ENCODE data around the gene SNED1. TPM values are rescaled to one million over a fixed set of nuclear protein-coding genes. Genes with fewer than 3 reads are reported as not detected.

The SNED1 gene
- total and polyA plus RNA-seq, 2 donors, result 3.2 to 7.1 TPM

GRCh38 chr2:241070811-241071676 lies 72.6 kb downstream of the SNED1 start:
- no peak overlapping the region for H3K4me3 ChIP-seq (ENCODE audit: low read length in 2 of 2)
- peaks cover 6 to 18% of the 10 kb centered on the region in 2 donors for H3K36me3 ChIP-seq (ENCODE audit: control insufficient read depth in 2 of 2, insufficient read depth in 2 of 2, low read length in 1 of 2)
- WGBS, result 89% methylated on average over 31 of the region's 31 CpGs
- no peaks in the 10 kb centered on the region for H3K9me3 ChIP-seq (ENCODE audit: control insufficient read depth in 2 of 2, insufficient read depth in 1 of 2, low read length in 1 of 2)
- H3K27ac ChIP-seq (ENCODE audit: low read depth in 1 of 2, low read length in 1 of 2), result no peak overlapping the region
- H3K4me1 ChIP-seq (ENCODE audit: control insufficient read depth in 2 of 2, insufficient read depth in 2 of 2, low read length in 2 of 2), result no peaks in the 10 kb centered on the region
- DNase-seq (ENCODE audit: low read depth in 6 of 9, low spot score in 9 of 9), result no peak
- peaks cover 0 to 34% of the 10 kb centered on the region in 2 donors for H3K27me3 ChIP-seq (ENCODE audit: control insufficient read depth in 2 of 2, insufficient read depth in 1 of 2, low read length in 1 of 2)

- H3K36me3 ChIP-seq (ENCODE audit: control insufficient read depth in 2 of 2, insufficient read depth in 2 of 2, low read length in 1 of 2), result peaks cover 6 to 18% of the 10 kb centered on the region in 2 donors
- 97% methylated on average over 25 of the region's 25 CpGs for WGBS
- H3K9me3 ChIP-seq (ENCODE audit: control insufficient read depth in 2 of 2, insufficient read depth in 1 of 2, low read length in 1 of 2), result no peaks in the 10 kb centered on the region
- peaks cover 0 to 31% of the 10 kb centered on the region in 2 donors for H3K27me3 ChIP-seq (ENCODE audit: control insufficient read depth in 2 of 2, insufficient read depth in 1 of 2, low read length in 1 of 2)
- no peak overlapping the region for H3K4me3 ChIP-seq (ENCODE audit: low read length in 2 of 2)
- H3K4me1 ChIP-seq (ENCODE audit: control insufficient read depth in 2 of 2, insufficient read depth in 2 of 2, low read length in 2 of 2), result no peaks in the 10 kb centered on the region
- DNase-seq (ENCODE audit: low read depth in 6 of 9, low spot score in 9 of 9), result no peak
- no peak overlapping the region for H3K27ac ChIP-seq (ENCODE audit: low read depth in 1 of 2, low read length in 1 of 2)
Observed at GRCh38 chr2:241071677-241072111, 73.3 kb downstream of the SNED1 start.

- peaks cover 0 to 28% of the 10 kb centered on the region in 2 donors for H3K27me3 ChIP-seq (ENCODE audit: control insufficient read depth in 2 of 2, insufficient read depth in 1 of 2, low read length in 1 of 2)
- no peaks in the 10 kb centered on the region for H3K4me1 ChIP-seq (ENCODE audit: control insufficient read depth in 2 of 2, insufficient read depth in 2 of 2, low read length in 2 of 2)
- DNase-seq (ENCODE audit: low read depth in 6 of 9, low spot score in 9 of 9), result no peak
- WGBS, result 94% methylated on average over 9 of the region's 9 CpGs
- H3K27ac ChIP-seq (ENCODE audit: low read depth in 1 of 2, low read length in 1 of 2), result no peak overlapping the region
- no peaks in the 10 kb centered on the region for H3K9me3 ChIP-seq (ENCODE audit: control insufficient read depth in 2 of 2, insufficient read depth in 1 of 2, low read length in 1 of 2)
- H3K36me3 ChIP-seq (ENCODE audit: control insufficient read depth in 2 of 2, insufficient read depth in 2 of 2, low read length in 1 of 2), result peaks cover 6 to 18% of the 10 kb centered on the region in 2 donors
- H3K4me3 ChIP-seq (ENCODE audit: low read length in 2 of 2), result no peak overlapping the region
Observed at GRCh38 chr2:241072151-241072550, 73.7 kb downstream of the SNED1 start.

GRCh38 chr2:241072553-241073165 lies 74.2 kb downstream of the SNED1 start:
- WGBS, result 97% methylated on average over 14 of the region's 14 CpGs
- Histone ChIP-seq H3K4me1 (ENCODE audit: control insufficient read depth in 2 of 2, insufficient read depth in 2 of 2, low read length in 2 of 2) (no peaks in the 10 kb centered on the region), H3K36me3 (ENCODE audit: control insufficient read depth in 2 of 2, insufficient read depth in 2 of 2, low read length in 1 of 2) (peaks cover 6 to 18% of the 10 kb centered on the region in 2 donors), H3K9me3 (ENCODE audit: control insufficient read depth in 2 of 2, insufficient read depth in 1 of 2, low read length in 1 of 2) (no peaks in the 10 kb centered on the region), H3K27me3 (ENCODE audit: control insufficient read depth in 2 of 2, insufficient read depth in 1 of 2, low read length in 1 of 2) (peaks cover 0 to 28% of the 10 kb centered on the region in 2 donors), H3K27ac (ENCODE audit: low read depth in 1 of 2, low read length in 1 of 2) (no peak overlapping the region), H3K4me3 (ENCODE audit: low read length in 2 of 2) (no peak overlapping the region)
- no peak for DNase-seq (ENCODE audit: low read depth in 6 of 9, low spot score in 9 of 9)

- H3K4me3 ChIP-seq (ENCODE audit: low read length in 2 of 2), result no peak overlapping the region
- peaks cover 0 to 26% of the 10 kb centered on the region in 2 donors for H3K27me3 ChIP-seq (ENCODE audit: control insufficient read depth in 2 of 2, insufficient read depth in 1 of 2, low read length in 1 of 2)
- H3K27ac ChIP-seq (ENCODE audit: low read depth in 1 of 2, low read length in 1 of 2), result no peak overlapping the region
- no peaks in the 10 kb centered on the region for H3K4me1 ChIP-seq (ENCODE audit: control insufficient read depth in 2 of 2, insufficient read depth in 2 of 2, low read length in 2 of 2)
- WGBS, result 92% methylated on average over 25 of the region's 25 CpGs
- DNase-seq (ENCODE audit: low read depth in 6 of 9, low spot score in 9 of 9), result no peak
- H3K9me3 ChIP-seq (ENCODE audit: control insufficient read depth in 2 of 2, insufficient read depth in 1 of 2, low read length in 1 of 2), result no peaks in the 10 kb centered on the region
- H3K36me3 ChIP-seq (ENCODE audit: control insufficient read depth in 2 of 2, insufficient read depth in 2 of 2, low read length in 1 of 2), result peaks cover 6 to 18% of the 10 kb centered on the region in 2 donors
Observed at GRCh38 chr2:241073166-241074064, 75.0 kb downstream of the SNED1 start.

- H3K27me3 ChIP-seq (ENCODE audit: control insufficient read depth in 2 of 2, insufficient read depth in 1 of 2, low read length in 1 of 2), result peaks cover 0 to 22% of the 10 kb centered on the region in 2 donors
- 95% methylated on average over 16 of the region's 16 CpGs for WGBS
Observed at GRCh38 chr2:241074065-241074818, 75.8 kb downstream of the SNED1 start.

GRCh38 chr2:241074901-241075540 lies 76.6 kb downstream of the SNED1 start:
- H3K4me1 ChIP-seq (ENCODE audit: control insufficient read depth in 2 of 2, insufficient read depth in 2 of 2, low read length in 2 of 2), result no peaks in the 10 kb centered on the region
- no peak overlapping the region for H3K27ac ChIP-seq (ENCODE audit: low read depth in 1 of 2, low read length in 1 of 2)
- DNase-seq (ENCODE audit: low read depth in 6 of 9, low spot score in 9 of 9), result no peak
- no peak overlapping the region for H3K4me3 ChIP-seq (ENCODE audit: low read length in 2 of 2)
- H3K36me3 ChIP-seq (ENCODE audit: control insufficient read depth in 2 of 2, insufficient read depth in 2 of 2, low read length in 1 of 2), result peaks cover 6 to 18% of the 10 kb centered on the region in 2 donors
- WGBS, result 98% methylated on average over 16 of the region's 16 CpGs
- peaks cover 0 to 14% of the 10 kb centered on the region in 2 donors for H3K27me3 ChIP-seq (ENCODE audit: control insufficient read depth in 2 of 2, insufficient read depth in 1 of 2, low read length in 1 of 2)
- H3K9me3 ChIP-seq (ENCODE audit: control insufficient read depth in 2 of 2, insufficient read depth in 1 of 2, low read length in 1 of 2), result no peaks in the 10 kb centered on the region

More at GRCh38 chr2:241074065-241074818, 75.8 kb downstream of the SNED1 start:
- DNase-seq (ENCODE audit: low read depth in 6 of 9, low spot score in 9 of 9), result no peak
- Histone ChIP-seq H3K4me3 (ENCODE audit: low read length in 2 of 2) (no peak overlapping the region), H3K9me3 (ENCODE audit: control insufficient read depth in 2 of 2, insufficient read depth in 1 of 2, low read length in 1 of 2) (no peaks in the 10 kb centered on the region), H3K36me3 (ENCODE audit: control insufficient read depth in 2 of 2, insufficient read depth in 2 of 2, low read length in 1 of 2) (peaks cover 6 to 18% of the 10 kb centered on the region in 2 donors), H3K4me1 (ENCODE audit: control insufficient read depth in 2 of 2, insufficient read depth in 2 of 2, low read length in 2 of 2) (no peaks in the 10 kb centered on the region), H3K27ac (ENCODE audit: low read depth in 1 of 2, low read length in 1 of 2) (no peak overlapping the region)
